ENCODE results near the gene DNAJC21.

GRCh38 chr5:34929720-34930461 lies 532 bp downstream of the DNAJC21 start:
- no peak for TF ChIP-seq CTCF (IDR thresholded peaks at IDR 0.05)
- peak in 1 of 2 donors; percentile 79 for TF ChIP-seq POLR2A (IDR thresholded peaks at IDR 0.05)
